BLaER1 (cell line): Measurements from ENCODE around the gene USP49.
A peak's percentile ranks its signal among the peaks of the same experiment; 100 is the strongest.

Experiments used
- H3K27ac ChIP-seq: shearing (Covaris generic); formaldehyde crosslinking; 2 replicates; pipeline ENCODE4 v1.8.1; 2022
- H3K27me3 ChIP-seq: shearing (Covaris generic); formaldehyde crosslinking; 2 replicates; pipeline ENCODE4 v1.8.1; 2022
- H3K36me3 ChIP-seq: shearing (Covaris generic); formaldehyde crosslinking; 2 replicates; pipeline ENCODE4 v1.8.1; 2022
- H3K4me1 ChIP-seq: shearing (Covaris generic); formaldehyde crosslinking; 2 replicates; pipeline ENCODE4 v1.8.1; 2022
- H3K4me2 ChIP-seq: shearing (Covaris generic); formaldehyde crosslinking; 2 replicates; pipeline ENCODE4 v1.8.1; 2022
- H3K4me3 ChIP-seq: shearing (Covaris generic); formaldehyde crosslinking; 2 replicates; pipeline ENCODE4 v1.8.1; 2022
- H3K9ac ChIP-seq: shearing (Covaris generic); formaldehyde crosslinking; 2 replicates; pipeline ENCODE4 v1.8.1; 2022
- H3K9me3 ChIP-seq: shearing (Covaris generic); formaldehyde crosslinking; 2 replicates; pipeline ENCODE4 v1.8.1; 2022
- H4K20me1 ChIP-seq: shearing (Covaris generic); formaldehyde crosslinking; 2 replicates; pipeline ENCODE4 v1.8.1; 2022
- Cebpa-rat ChIP-seq: shearing (Covaris generic); IDR thresholded peaks from 2 replicates; pipeline ENCODE4 v1.8.1; 2022

The USP49 gene

DNA sequence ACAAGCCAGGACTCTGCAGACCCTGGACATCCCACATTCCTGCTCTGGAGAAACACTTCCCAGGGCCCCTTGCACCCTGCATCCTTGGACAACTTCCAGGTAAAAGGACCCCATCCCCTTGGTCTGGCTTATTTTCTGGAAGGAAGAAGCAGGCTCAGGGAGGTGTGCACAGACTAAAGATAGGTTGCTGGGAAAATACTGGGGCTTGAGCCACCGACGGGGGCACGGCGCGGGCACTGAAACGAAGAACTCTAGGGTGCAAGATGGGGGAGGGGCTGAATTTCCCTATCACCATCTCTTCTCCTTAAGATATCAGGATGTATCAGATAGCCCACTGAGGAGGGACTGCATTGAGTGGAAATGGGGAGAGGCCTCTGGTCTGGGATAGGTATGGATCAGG is 116.3 kb downstream of the USP49 start:
- H3K4me2 ChIP-seq: peak overlapping the region; percentile 93
- H3K27ac ChIP-seq: no peak overlapping the region
- H3K36me3 ChIP-seq: peaks cover 24% of the 10 kb centered on the region
- H4K20me1 ChIP-seq: no peaks in the 10 kb centered on the region
- H3K9me3 ChIP-seq: no peaks in the 10 kb centered on the region
- peak overlapping the region; percentile 77 for H3K4me3 ChIP-seq
- no peak for TF ChIP-seq Cebpa-rat
- peaks cover 10% of the 10 kb centered on the region; the same call in 1 of the 2 replicates for H3K27me3 ChIP-seq
- H3K4me1 ChIP-seq: peaks cover 34% of the 10 kb centered on the region
- H3K9ac ChIP-seq: peak overlapping the region; percentile 81

DNA sequence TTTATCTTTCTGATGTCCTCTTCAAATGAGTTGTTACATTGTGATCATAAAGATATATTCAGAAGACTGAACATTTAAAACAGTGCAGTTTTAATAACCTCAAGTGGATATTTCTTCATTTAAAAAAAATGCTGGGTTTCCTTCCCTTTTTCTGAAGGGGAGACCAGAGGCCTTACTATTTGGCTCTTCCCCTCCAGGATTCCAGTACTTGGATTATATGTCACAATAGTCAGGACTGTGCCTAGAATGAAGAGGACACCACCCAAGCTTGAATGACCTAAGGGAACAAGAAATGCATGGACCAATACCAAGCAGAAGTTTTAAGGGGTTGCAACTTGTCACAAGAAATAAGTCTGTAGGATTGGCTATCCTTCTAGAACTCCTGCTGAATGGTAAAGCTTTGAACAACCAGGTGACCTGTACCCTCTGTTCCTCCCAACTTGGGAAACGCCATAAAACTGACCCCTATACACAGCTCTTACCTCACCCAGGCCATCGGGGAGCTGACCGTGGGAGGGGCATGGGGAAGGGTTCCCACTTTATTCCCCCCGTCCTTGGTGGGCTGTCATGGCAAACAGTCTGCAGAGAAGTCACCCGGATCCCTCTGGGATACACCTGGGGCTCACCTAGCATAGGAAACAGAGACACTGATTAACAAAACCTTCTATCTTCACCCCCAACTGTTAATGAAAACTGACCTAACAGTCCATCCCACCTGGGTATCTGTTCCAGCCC is 117.5 kb downstream of the USP49 start:
- H4K20me1 ChIP-seq: no peaks in the 10 kb centered on the region
- H3K4me2 ChIP-seq: no peak overlapping the region
- no peak overlapping the region for H3K9ac ChIP-seq
- H3K9me3 ChIP-seq: no peaks in the 10 kb centered on the region
- peaks cover 10% of the 10 kb centered on the region; the same call in 1 of the 2 replicates for H3K27me3 ChIP-seq
- H3K36me3 ChIP-seq: peaks cover 33% of the 10 kb centered on the region
- peaks cover 34% of the 10 kb centered on the region for H3K4me1 ChIP-seq
- H3K4me3 ChIP-seq: no peak overlapping the region
- no peak overlapping the region for H3K27ac ChIP-seq
- no peak for TF ChIP-seq Cebpa-rat

DNA sequence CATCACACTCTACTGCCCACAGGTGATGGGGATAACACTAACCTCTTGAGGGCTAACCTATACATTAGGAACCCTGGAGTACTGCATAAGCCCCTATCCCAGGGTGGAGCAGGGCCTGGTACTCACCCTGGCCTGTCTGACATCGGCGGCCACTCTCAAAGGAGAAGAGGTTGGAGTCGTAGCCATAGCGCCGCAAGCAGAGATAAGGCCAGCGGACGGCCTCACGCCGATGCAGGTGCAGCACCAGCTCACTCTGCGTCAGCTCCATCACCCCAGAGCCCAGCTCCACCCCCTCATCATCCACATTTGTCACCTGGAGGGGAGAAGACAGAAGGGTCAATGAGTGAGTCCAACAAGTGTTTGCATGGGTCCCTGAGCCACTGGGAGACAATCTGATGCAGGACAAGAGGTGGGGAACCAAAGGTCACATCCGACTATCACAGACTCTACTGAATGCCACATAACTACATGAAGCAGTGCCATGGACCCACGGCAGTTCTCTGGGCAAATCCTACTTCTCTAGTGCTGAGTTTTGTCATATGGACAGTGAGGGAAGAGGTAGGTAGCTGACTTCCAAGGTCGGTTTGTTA is 119.8 kb downstream of the USP49 start:
- no peak overlapping the region for H3K4me3 ChIP-seq
- no peaks in the 10 kb centered on the region for H3K9me3 ChIP-seq
- H3K9ac ChIP-seq: no peak overlapping the region
- H3K27me3 ChIP-seq: no peaks in the 10 kb centered on the region
- peaks cover 20% of the 10 kb centered on the region for H3K4me1 ChIP-seq
- no peak overlapping the region for H3K27ac ChIP-seq
- TF ChIP-seq Cebpa-rat: no peak
- no peak overlapping the region for H3K4me2 ChIP-seq
- peaks cover 56% of the 10 kb centered on the region for H3K36me3 ChIP-seq
- H4K20me1 ChIP-seq: no peaks in the 10 kb centered on the region

- no peaks in the 10 kb centered on the region for H4K20me1 ChIP-seq
- no peak overlapping the region for H3K4me3 ChIP-seq
- H3K27ac ChIP-seq: no peak overlapping the region
- H3K36me3 ChIP-seq: peaks cover 60% of the 10 kb centered on the region
- no peaks in the 10 kb centered on the region for H3K9me3 ChIP-seq
- no peak for TF ChIP-seq Cebpa-rat
- peaks cover 24% of the 10 kb centered on the region for H3K4me1 ChIP-seq
- H3K4me2 ChIP-seq: no peak overlapping the region
- H3K9ac ChIP-seq: no peak overlapping the region
- H3K27me3 ChIP-seq: no peaks in the 10 kb centered on the region
Observed at GRCh38 chr6:41774841-41775240, 120.3 kb downstream of the USP49 start.

DNA sequence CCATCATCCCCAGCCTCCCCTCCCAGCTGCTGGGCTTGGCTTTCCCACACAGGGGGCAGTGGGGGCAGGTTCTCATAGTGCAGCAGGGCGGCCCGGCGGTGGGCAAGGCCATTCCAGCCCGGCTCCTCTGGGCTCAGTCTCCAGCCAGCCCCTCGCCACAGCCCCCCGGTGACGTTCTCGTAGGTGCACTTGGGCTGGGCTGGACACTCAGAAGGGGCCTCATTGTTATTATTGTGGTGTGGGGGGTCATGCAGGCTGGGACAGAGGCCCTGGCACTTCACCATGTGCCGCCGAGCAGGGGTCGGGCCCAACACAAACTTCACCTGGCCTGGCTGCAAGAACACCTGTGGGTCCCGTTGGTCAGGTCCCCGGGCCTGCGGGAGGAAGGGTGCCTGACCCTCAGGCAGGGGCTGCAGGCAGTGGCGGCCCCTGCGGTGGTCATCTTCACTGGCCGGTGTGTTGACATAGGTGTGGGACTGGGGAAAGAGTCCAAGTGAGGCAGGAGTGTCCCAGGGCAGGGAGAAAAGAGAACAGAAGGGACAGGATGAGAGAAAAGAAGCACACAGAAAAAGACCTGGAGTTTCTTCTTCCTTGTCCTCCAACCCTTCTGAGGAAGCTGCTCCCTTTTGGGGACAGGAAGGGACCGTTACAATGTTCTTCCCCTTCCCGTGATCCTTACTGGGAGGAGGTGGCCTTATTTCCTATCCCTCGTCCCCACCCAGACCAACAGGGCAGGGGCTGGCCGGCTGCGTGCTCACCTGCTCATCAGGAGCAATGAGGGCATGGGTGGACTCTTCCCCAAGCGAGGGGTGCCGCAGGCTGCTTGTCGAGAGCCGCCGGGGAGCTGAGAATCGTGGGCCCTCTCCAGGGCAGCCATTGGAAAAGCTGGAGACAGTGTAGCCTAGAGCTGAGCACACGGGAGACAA is 123.9 kb downstream of the USP49 start:
- Histone ChIP-seq H3K27me3 (no peaks in the 10 kb centered on the region), H3K4me2 (no peak overlapping the region), H3K9me3 (no peaks in the 10 kb centered on the region), H3K36me3 (peaks cover 54% of the 10 kb centered on the region), H3K4me3 (no peak overlapping the region), H3K4me1 (peaks cover 31% of the 10 kb centered on the region), H3K9ac (no peak overlapping the region), H3K27ac (no peak overlapping the region), H4K20me1 (no peaks in the 10 kb centered on the region)
- TF ChIP-seq Cebpa-rat: no peak

DNA sequence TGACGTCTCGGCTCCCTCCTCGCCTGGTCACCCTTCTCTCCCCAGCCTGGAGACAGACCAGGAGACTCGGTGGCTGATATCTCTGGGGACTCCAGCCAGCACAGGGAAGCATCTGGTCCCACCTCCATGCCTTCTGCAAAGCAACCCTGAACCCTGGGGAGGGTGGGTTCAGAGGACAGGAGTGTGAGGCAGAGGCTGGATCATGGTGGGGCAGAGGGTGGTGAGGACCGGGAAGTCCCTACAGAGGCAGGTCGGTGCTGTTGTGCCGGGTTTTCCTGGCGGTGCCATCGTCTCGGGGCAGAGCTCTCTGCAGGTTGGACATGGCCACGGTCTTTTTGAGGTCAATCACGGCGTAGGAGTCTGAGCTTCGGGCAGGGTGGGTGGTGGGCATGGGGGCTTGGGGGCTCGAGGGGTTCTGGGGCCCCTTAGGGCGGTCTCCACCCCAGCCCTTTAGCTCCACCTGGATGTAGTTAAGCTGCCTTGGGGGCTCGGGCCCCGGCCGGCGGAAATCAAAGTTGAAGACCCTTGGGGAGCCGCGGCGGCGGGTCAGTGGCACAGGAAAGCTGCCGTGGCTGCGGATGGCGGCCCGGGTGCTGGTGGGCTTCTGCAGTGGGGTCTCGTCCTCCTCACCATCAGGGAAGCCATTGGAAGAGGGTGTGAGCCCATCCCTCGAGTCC is 124.7 kb downstream of the USP49 start:
- no peaks in the 10 kb centered on the region for H4K20me1 ChIP-seq
- no peaks in the 10 kb centered on the region for H3K27me3 ChIP-seq
- no peak overlapping the region for H3K4me3 ChIP-seq
- no peak overlapping the region for H3K9ac ChIP-seq
- H3K36me3 ChIP-seq: peaks cover 51% of the 10 kb centered on the region
- TF ChIP-seq Cebpa-rat: no peak
- no peaks in the 10 kb centered on the region for H3K9me3 ChIP-seq
- H3K4me1 ChIP-seq: peaks cover 32% of the 10 kb centered on the region
- no peak overlapping the region for H3K27ac ChIP-seq
- no peak overlapping the region for H3K4me2 ChIP-seq

DNA sequence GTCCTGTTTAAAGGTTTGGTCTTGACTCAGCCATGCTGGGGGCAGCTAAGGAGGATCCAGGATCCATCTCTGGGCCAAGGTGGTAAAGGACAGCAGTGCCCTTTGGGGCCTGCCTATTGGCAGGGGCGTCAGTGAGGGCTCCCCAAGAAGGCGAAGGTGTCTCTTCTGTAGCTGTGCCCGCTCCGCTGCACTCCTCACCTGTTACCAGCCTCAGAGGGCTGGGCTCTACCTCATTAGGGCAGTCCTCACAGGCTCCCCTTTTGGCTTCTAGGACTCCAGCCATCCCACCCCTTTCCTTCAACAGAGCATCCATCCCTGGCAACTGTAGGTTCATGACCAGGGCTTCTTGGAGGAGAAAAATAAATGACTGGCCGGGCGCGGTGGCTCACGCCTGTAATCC is 125.8 kb downstream of the USP49 start:
- no peaks in the 10 kb centered on the region for H3K27me3 ChIP-seq
- no peak for TF ChIP-seq Cebpa-rat
- H3K4me2 ChIP-seq: peak overlapping the region; percentile 47
- H3K36me3 ChIP-seq: peaks cover 40% of the 10 kb centered on the region
- H3K4me3 ChIP-seq: no peak overlapping the region
- H4K20me1 ChIP-seq: no peaks in the 10 kb centered on the region
- H3K9ac ChIP-seq: no peak overlapping the region
- no peak overlapping the region for H3K27ac ChIP-seq
- H3K4me1 ChIP-seq: peaks cover 32% of the 10 kb centered on the region
- H3K9me3 ChIP-seq: no peaks in the 10 kb centered on the region

DNA sequence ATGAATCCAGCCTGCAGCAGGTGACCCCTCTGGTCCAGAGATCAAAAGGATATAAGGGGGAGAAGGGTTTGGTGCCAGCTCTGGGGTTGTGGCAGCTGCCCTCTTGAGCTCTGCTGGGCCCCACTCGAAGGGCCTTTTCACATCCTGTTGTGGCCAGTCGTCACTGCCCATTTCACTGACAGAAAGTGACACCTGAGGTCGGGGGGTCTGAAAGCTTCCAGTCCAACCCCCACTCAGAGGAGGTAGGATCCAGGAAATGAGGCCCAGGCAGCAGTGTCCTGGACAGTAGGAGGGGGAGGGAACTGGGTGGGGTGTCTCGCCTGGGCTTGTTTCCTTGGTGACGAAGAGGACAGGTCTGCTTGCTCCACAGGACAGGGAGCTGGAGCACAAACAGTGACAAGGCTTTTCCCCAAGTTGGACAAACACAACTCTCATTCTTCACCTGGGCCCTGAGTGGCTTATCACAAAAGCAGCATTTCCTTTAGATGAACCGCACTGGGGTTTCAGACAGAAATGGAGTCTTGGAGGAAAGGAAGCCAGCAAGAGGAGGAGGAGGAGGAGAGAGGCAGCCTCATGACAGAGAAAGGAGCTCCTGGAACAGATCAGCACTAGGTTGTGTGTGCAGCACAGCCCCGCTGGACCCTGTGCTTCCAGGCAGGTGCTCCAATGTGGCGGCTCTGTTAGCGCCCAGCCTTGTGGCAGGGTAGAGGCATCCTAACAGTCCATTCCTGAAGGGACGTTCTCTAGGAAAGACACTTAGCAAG is 126.4 kb downstream of the USP49 start:
- Histone ChIP-seq H3K4me2 (peak overlapping the region; percentile 47), H3K9ac (0 out of 2 replicates have a peak overlapping the region, but pooled peaks have one; percentile 32), H3K27ac (no peak overlapping the region), H3K9me3 (no peaks in the 10 kb centered on the region), H3K4me1 (peaks cover 32% of the 10 kb centered on the region), H3K27me3 (no peaks in the 10 kb centered on the region), H3K36me3 (peaks cover 35% of the 10 kb centered on the region), H4K20me1 (no peaks in the 10 kb centered on the region), H3K4me3 (no peak overlapping the region)
- no peak for TF ChIP-seq Cebpa-rat
